Posterior vena cava (tissue), 2 donors: Measurements from ENCODE around the gene NFYC. TPM values are rescaled to one million over a fixed set of nuclear protein-coding genes. Genes with fewer than 3 reads are reported as not detected.

ENCODE experiments used
- DNase-seq: peaks from one replicate; pipeline ENCODE4 v3.0.0-alpha.2; 2020; ENCODE audit warnings: low spot score
- intact Hi-C, 2 donors: fragments of 100-400 bp; cut with DNase I; formaldehyde crosslinking; loops; one replicate each; pipeline versions ENCODE4 v1.14.1 to v1.14.2; 2022 to 2023
- total RNA-seq, 2 donors: library from RNA; stranded (reverse); fragmentation: NEBNext Ultra II Directional; extraction: Animal tissue kit (Norgen Biotek cat#: 25700); gene quantifications; one replicate each; pipeline ENCODE4 v1.2.1, GENCODE V29; 2021
- donor health status: DM: yes; HTN: yes; CAD: no.
- donor health status: DM: yes; HTN: yes; CAD: no.

NFYC gene
- total RNA-seq, 2 donors from 2014 or later = 33.5 to 44.8 TPM

GRCh38 chr1:40749817-40750216 is 58.3 kb downstream of the NFYC start:
- intact Hi-C loops = no loop called here
- no peak for DNase-seq

GRCh38 chr1:40750451-40750908 is 59.0 kb downstream of the NFYC start:
- intact Hi-C loops = no loop called here
- DNase-seq = no peak

- no peak for DNase-seq
- intact Hi-C loops = no loop called here
Measured at GRCh38 chr1:40751802-40752201, 60.3 kb downstream of the NFYC start.

GRCh38 chr1:40753142-40753882 is 61.8 kb downstream of the NFYC start:
- DNase-seq = no peak
- intact Hi-C loops = no loop called here

- no peak for DNase-seq
- intact Hi-C loops = no loop called here
Measured at GRCh38 chr1:40754201-40754600, 62.7 kb downstream of the NFYC start.

- intact Hi-C loops = no loop called here
Measured at GRCh38 chr1:40755067-40755466, 63.6 kb downstream of the NFYC start.

GRCh38 chr1:40756523-40756922 is 65.0 kb downstream of the NFYC start:
- no peak for DNase-seq
- intact Hi-C loops = no loop called here

More at GRCh38 chr1:40755067-40755466, 63.6 kb downstream of the NFYC start:
- DNase-seq = no peak

GRCh38 chr1:40757084-40757483 is 65.6 kb downstream of the NFYC start:
- DNase-seq = no peak
- intact Hi-C loops = no loop called here

GRCh38 chr1:40758004-40758403 is 66.5 kb downstream of the NFYC start:
- DNase-seq = no peak
- intact Hi-C loops = no loop called here

- DNase-seq = no peak
- intact Hi-C loops = no loop called here
Measured at GRCh38 chr1:40758578-40759343, 67.3 kb downstream of the NFYC start.

GRCh38 chr1:40760984-40761383 is 69.5 kb downstream of the NFYC start:
- no peak for DNase-seq
- intact Hi-C loops = loop anchor here in 1 of 2 donors (10.0 kb wide), 1 partner anchor 46 kb away; no protein-coding TSS in a partner anchor

GRCh38 chr1:40762144-40762923 is 70.8 kb downstream of the NFYC start:
- intact Hi-C loops = loop anchor here in 1 of 2 donors (2.0 to 10.0 kb wide), 2 partner anchors 36 to 48 kb away; no protein-coding TSS in a partner anchor
- no peak for DNase-seq

- intact Hi-C loops = loop anchor here in 1 of 2 donors (2.0 to 10.0 kb wide), 2 partner anchors 35 to 49 kb away; no protein-coding TSS in a partner anchor
Measured at GRCh38 chr1:40763742-40764532, 72.4 kb downstream of the NFYC start.

GRCh38 chr1:40764981-40765380 is 73.5 kb downstream of the NFYC start:
- DNase-seq = no peak

More at GRCh38 chr1:40763742-40764532, 72.4 kb downstream of the NFYC start:
- no peak for DNase-seq

GRCh38 chr1:40766017-40766416 is 74.5 kb downstream of the NFYC start:
- DNase-seq = no peak
- intact Hi-C loops = loop anchor here in 1 of 2 donors (10.0 kb wide), 1 partner anchor 51 kb away; no protein-coding TSS in a partner anchor

More at GRCh38 chr1:40764981-40765380, 73.5 kb downstream of the NFYC start:
- intact Hi-C loops = loop anchor here in 1 of 2 donors (10.0 kb wide), 1 partner anchor 50 kb away; no protein-coding TSS in a partner anchor

- intact Hi-C loops = loop anchor here in 1 of 2 donors (10.0 kb wide), 1 partner anchor 52 kb away; no protein-coding TSS in a partner anchor
- no peak for DNase-seq
Measured at GRCh38 chr1:40766560-40766959, 75.1 kb downstream of the NFYC start.

GRCh38 chr1:40768146-40768990 is 76.9 kb downstream of the NFYC start:
- intact Hi-C loops = loop anchor here in 1 of 2 donors (10.0 kb wide), 1 partner anchor 54 kb away; no protein-coding TSS in a partner anchor
- DNase-seq = no peak
